Fibroblast of skin of abdomen (primary cell): ENCODE data around the gene SLC39A11.
"Not testable (repeated sequence)": the region's sequence is repeated elsewhere in the genome, so short reads cannot be mapped to it uniquely, and the experiment has no call there.

ENCODE experiments used
- DNase-seq: peaks from one replicate; pipeline ENCODE4 v3.0.0-alpha.2; 2013

SLC39A11 gene

GRCh38 chr17:72778169-72779151 is 314.0 kb downstream of the SLC39A11 start:
- DNase-seq: no peak

DNA sequence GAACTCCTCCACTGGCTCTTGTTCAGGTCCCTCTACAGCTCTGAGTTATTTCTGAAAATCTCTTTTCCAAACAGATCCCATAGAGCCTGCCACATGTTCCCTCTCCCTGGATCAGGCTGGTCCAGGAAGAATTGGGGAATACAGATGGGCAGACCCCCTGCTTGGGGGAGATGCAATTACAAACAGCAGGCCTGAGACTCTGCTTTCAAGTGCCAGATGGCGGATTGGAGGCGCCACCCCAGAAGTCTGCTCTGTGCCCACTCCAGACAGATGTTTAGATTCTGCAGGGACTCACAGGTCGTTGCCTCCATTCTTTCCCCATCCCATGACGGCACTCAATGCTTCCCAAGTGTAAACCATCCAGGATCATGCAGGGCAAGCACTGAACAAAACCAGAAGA is 316.6 kb downstream of the SLC39A11 start:
- no peak for DNase-seq

GRCh38 chr17:72775237-72775636 is 317.3 kb downstream of the SLC39A11 start:
- no peak for DNase-seq

DNA sequence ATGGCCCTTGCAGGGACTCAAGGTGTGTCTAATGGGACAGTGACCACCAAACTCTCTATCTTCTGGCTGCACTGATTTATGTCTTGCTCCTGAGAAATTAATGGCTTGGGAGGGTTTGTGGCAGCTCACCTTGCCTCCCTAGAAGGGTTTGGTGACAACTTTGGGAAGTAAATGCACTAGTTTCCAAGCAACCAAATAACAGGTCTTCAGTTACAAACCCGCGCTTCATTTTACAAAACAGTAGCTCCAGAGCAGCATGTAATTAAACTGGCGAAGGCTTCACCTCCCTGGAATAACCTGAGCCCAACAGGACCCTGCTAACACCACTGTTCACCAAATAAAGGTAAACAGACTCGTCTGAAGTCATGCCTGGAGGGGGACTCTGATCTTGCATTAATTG is 318.3 kb downstream of the SLC39A11 start:
- DNase-seq: no peak

DNA sequence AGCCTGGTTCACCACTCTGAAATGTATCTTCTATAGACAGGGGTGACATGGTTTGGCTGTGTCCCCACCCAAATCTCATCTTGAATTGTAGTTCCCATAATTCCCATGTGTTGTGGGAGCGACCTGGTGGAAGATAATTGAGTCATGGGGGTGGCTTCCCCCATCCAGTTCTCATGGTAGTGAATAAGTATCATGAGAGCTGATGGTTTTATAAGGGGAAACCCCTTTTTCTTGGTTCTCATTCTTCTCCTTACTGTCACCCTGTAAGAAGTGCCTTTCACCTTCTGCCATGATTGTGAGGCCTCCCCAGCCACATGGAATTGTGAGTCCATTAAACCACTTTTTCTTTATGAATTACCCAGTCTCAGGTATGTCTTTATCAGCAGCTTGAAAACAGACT is 319.3 kb downstream of the SLC39A11 start:
- DNase-seq: not testable (repeated sequence)

DNA sequence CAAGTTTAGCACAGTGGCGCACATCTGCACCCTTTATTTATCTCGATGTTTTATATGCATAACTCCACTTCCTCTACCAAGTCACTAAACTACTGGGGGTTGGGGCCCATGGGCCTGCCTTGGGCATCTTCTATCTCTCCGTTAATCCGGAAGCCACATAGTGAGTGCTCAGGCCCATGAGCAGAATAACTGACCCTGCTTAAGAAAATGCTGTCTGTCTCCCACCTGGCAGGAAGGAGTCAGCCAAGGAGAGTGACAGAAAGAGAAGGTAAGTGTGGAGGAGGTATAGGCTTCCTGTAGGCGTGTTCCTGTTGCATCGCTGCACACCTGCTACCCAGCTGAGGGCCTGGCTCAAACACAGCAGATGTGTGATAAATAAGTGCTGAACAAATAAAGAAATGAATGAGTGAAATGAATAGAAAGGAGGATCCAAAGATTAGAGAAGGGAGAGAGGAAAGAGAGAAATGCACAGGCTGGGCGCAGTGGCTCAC is 320.1 kb downstream of the SLC39A11 start:
- DNase-seq: no peak

DNA sequence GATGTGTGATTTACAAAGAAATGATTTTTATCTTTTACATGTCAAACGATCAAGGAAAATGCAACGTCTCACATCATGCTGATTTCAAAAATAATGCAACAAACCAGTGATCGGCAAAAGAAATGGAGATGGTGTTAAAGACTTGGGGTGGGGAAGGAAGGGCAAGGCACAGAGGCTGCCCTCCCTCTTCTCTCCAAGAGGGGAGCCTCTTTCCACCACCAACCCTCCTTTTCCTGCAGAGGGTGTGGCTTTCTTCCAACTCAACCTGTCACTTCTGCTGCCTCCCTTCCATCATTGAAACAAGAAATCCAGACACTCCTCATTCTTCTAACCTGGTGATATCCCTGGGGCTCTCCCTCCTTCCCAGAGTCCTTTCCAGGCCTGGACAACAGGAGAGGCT is 320.8 kb downstream of the SLC39A11 start:
- no peak for DNase-seq

DNA sequence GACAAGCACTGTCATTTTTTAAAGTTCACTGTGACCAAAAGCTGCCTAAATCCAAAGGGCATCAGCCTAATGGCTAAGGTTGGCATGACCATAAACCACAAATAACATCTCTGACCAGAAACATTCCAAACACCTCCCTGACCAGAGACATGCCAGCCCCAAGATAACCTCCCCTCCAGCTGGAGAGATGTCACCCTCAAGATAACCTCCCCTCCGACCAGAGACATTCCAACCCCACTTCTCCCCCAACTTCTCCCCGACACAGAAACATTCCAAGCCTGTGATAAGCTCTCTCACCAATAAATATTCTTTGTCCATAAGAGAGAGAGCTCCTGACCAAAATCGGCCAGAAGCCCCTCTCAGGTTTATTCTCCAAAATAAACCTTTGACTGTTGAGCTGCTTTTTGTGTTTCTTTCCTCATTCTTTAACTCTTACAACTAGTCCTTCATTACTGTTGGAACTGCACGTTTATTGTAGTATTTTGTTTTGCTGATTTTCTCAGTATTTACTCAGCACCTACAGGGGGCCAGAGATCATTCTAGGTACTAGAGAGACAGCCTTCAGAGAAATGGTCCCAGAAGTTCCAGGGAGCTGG is 325.6 kb downstream of the SLC39A11 start:
- no peak for DNase-seq

DNA sequence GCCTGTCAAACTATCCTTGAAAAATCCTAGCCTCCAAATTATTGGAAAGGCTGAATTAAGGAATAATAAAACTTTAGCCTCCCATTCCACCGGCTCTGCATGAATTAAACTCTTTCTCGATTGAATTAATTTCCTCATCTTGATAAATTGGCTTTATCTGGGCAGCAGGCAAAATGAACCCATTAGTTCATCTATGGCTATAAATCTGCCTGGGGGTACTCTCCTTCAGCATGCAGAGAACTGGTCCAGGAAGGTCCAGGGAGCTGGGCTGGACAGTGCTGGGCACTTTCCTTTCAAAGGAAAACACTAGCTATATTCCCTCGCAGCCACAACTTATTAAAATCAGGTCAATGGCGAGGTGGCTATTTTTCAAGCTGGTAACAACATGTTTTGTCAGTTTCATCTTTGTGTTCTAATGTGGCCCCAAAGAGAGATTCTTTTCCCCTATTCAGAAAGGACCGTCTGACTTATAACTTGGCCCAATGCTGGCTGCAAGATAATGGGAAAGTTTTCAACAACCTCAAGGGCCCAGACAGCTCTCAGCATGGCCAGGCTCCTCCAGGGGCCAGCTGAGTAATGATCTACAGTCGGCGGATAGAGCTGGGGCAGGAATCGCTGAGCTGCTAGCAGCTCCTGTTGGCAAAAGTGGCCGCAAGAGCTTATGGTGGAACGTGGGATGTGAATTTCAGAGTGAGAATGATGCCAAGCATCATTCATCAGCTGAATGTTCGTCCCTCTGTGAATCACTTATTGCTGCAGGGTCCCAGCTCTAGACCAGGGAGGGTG is 326.9 kb downstream of the SLC39A11 start:
- DNase-seq: no peak

- DNase-seq: peak; percentile 45
Observed at GRCh38 chr17:72764632-72765041, 327.9 kb downstream of the SLC39A11 start.

DNA sequence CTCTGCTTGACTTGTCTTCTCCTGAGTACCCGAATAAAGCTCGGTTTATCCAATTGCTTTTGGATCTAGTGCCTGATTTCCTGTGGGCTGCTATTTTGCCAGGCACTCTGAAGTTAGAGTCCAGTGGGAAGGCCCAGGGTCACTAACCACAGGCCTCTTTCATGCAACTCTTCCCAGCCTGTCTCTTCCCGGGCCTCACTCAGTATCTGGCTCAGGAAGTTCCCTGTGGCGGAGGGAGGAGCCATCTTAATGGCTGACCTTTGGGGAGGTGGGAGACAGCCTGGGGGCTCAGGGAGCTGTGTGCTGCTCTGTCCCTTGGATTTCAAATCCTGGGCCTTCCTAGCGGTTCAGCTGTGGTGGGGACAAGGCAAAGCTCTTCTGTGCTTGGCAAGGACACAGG is 328.5 kb downstream of the SLC39A11 start:
- DNase-seq: no peak

GRCh38 chr17:72761893-72762575 is 330.5 kb downstream of the SLC39A11 start:
- not testable (repeated sequence) for DNase-seq

GRCh38 chr17:72761431-72761830 is 331.1 kb downstream of the SLC39A11 start:
- DNase-seq: no peak

GRCh38 chr17:72760368-72760767 is 332.1 kb downstream of the SLC39A11 start:
- DNase-seq: no peak

- DNase-seq: no peak
Observed at GRCh38 chr17:72759301-72759700, 333.2 kb downstream of the SLC39A11 start.

DNA sequence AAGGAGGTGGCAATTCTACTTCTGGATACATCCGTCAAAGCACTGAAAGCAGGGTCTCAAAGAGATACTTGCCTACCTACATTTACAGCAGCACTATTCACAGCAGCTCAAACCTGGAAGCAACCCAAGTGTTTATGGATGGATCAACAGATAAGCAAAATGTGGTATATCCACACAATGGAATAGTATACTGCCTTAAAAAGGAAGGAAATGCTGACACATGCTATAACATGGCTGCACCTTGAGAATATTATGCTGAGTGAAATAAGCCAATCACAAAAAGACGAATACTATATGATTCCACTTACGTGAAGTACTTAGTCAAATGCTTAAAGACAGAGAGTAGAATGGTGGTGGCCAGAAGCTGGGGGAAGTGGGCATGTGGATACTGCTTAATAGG is 336.2 kb downstream of the SLC39A11 start:
- DNase-seq: no peak

- DNase-seq: no peak
Observed at GRCh38 chr17:72754513-72754912, 338.0 kb downstream of the SLC39A11 start.

- no peak for DNase-seq
Observed at GRCh38 chr17:72751746-72752145, 340.7 kb downstream of the SLC39A11 start.

DNA sequence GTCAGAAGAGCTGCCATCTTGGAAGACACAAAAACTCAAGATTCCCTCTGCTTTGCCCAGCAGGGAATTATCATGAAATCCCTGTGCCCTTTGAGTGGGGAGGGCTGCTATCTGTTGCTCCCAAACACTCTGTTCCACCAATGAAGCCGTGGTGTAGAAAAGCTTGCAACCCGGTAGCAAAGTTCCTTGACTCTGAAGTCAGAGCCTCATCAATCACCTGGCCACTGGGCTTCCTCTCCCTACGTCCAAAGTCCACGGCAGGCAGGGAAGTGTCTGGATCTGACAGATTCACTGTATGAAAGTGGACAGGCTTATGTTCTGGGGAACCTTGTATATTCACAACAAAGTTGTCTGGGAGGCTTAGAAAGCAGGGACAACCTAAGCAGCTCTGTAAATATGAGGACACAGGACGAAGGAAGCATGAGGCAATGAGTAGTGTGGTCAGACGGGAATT is 343.3 kb downstream of the SLC39A11 start:
- no peak for DNase-seq

GRCh38 chr17:72747501-72747900 is 345.0 kb downstream of the SLC39A11 start:
- DNase-seq: no peak

DNA sequence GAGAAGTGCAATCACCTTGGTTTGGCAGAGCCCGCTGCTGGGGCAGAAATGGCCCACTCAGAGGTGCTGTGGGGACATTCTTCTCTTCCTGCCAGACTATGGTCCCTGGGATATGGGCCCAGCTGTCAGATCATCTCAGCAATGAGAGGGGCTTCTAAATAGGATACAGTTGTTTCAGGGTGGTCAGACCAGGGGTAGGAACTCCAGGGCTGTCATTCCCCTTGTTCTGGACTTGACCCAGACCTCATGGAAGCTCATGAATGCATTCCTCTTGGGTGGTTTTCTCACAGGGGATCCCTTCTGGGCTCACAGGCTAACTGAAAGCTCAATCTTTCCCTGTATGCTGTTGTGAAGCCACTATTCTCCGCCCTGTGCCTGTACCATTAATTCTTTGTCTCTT is 347.2 kb downstream of the SLC39A11 start:
- no peak for DNase-seq

DNA sequence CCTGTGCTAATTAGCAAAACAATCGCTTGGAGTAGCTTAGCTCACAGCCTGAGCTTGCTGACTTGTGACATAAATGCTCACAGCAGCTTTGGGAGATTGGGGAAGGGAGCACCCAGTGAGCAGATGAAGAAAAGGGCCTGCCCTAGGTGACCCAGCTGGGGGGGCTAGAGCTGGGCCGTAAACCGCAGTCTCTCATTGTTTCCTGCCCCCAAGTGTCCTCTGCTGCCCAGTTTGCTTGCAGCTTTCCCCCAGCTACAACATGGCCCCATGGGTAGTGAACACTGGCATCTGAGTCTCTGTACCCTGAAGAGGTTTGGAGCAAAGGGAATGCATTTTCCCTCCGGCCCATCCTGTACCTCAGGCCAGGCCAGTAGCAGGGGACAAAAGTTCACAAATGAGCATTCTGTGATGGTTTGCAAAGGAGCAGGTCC is 349.4 kb downstream of the SLC39A11 start:
- no peak for DNase-seq
